Measurements from ENCODE around the gene MRPL47. TPM values are rescaled to one million over a fixed set of nuclear protein-coding genes. Genes with fewer than 3 reads are reported as not detected.
A peak's percentile ranks its signal among the peaks of the same experiment; 100 is the strongest.
"Not testable (repeated sequence)": the region's sequence is repeated elsewhere in the genome, so short reads cannot be mapped to it uniquely, and the experiment has no call there.

Gene MRPL47
- polyA plus RNA-seq (2013, experiment 1 of 2), result 85.2 TPM
- 86.5 TPM for polyA plus RNA-seq (2013, experiment 2 of 2)

GRCh38 chr3:179604321-179605078 is at the start of gene MRPL47, which contains the start of gene NDUFB5:
TSS of gene MRPL47 (minus strand) at chr3:179604638. CDS start at chr3:179604624, 14 bp downstream.
TSS of gene NDUFB5 (plus strand) at chr3:179604794. CDS start at chr3:179604816, 22 bp downstream.
- Histone ChIP-seq H3K4me3 (ENCODE audit: low read length) (peak within 1 kb of the TSS; percentile 87), H3K9ac (ENCODE audit: low read depth, low read length) (peak within 1 kb of the TSS; percentile 95), H3K27me3 (ENCODE audit: insufficient read depth, low read length) (no peaks in the 10 kb centered on the region), H3K4me1 (ENCODE audit: insufficient read depth, low read length) (peaks cover 6% of the 10 kb centered on the region; the same call in 1 of the 2 replicates), H3K36me3 (ENCODE audit: insufficient read depth, low read length) (peaks cover 43% of the 10 kb centered on the region), H3K9me3 (ENCODE audit: insufficient read depth, low read depth, low read length) (no peaks in the 10 kb centered on the region), H3K27ac (ENCODE audit: low read depth, low read length) (peak within 1 kb of the TSS; percentile 89)
- under 1% methylated on average over 45 of the region's 45 CpGs for WGBS

GRCh38 chr3:179653096-179653797 is 48.8 kb upstream of the MRPL47 start:
- Histone ChIP-seq H3K27ac (ENCODE audit: low read depth, low read length) (peak overlapping the region; percentile 89), H3K9ac (ENCODE audit: low read depth, low read length) (peak overlapping the region; percentile 91), H3K36me3 (ENCODE audit: insufficient read depth, low read length) (peaks cover 3% of the 10 kb centered on the region; the same call in 1 of the 2 replicates), H3K4me1 (ENCODE audit: insufficient read depth, low read length) (peaks cover 14% of the 10 kb centered on the region; the same call in 1 of the 2 replicates), H3K9me3 (ENCODE audit: insufficient read depth, low read depth, low read length) (no peaks in the 10 kb centered on the region), H3K27me3 (ENCODE audit: insufficient read depth, low read length) (no peaks in the 10 kb centered on the region), H3K4me3 (ENCODE audit: low read length) (peak overlapping the region; percentile 87)
- under 1% methylated on average over 77 of the region's 77 CpGs for WGBS

- H3K9me3 ChIP-seq (ENCODE audit: insufficient read depth, low read depth, low read length), result no peaks in the 10 kb centered on the region
- H3K27me3 ChIP-seq (ENCODE audit: insufficient read depth, low read length), result no peaks in the 10 kb centered on the region
- peak within 1 kb of the TSS; percentile 91 for H3K9ac ChIP-seq (ENCODE audit: low read depth, low read length)
- H3K36me3 ChIP-seq (ENCODE audit: insufficient read depth, low read length), result peaks cover 3% of the 10 kb centered on the region; the same call in 1 of the 2 replicates
- WGBS, result under 1% methylated on average over 56 of the region's 56 CpGs
- peaks cover 14% of the 10 kb centered on the region; the same call in 1 of the 2 replicates for H3K4me1 ChIP-seq (ENCODE audit: insufficient read depth, low read length)
- H3K27ac ChIP-seq (ENCODE audit: low read depth, low read length), result peak within 1 kb of the TSS; percentile 89
- H3K4me3 ChIP-seq (ENCODE audit: low read length), result peak within 1 kb of the TSS; percentile 87
These were observed 48.1 kb upstream of the MRPL47 start, which contains the start of gene USP13 for GRCh38 chr3:179652447-179653095. TSS of gene USP13 (plus strand) at chr3:179653040. CDS start at chr3:179653226, 186 bp downstream.

- peak overlapping the region; percentile 91 for H3K9ac ChIP-seq (ENCODE audit: low read depth, low read length)
- peaks cover 14% of the 10 kb centered on the region; the same call in 1 of the 2 replicates for H3K4me1 ChIP-seq (ENCODE audit: insufficient read depth, low read length)
- H3K36me3 ChIP-seq (ENCODE audit: insufficient read depth, low read length), result peaks cover 3% of the 10 kb centered on the region; the same call in 1 of the 2 replicates
- no peaks in the 10 kb centered on the region for H3K9me3 ChIP-seq (ENCODE audit: insufficient read depth, low read depth, low read length)
- peak overlapping the region; percentile 87 for H3K4me3 ChIP-seq (ENCODE audit: low read length)
- 58% methylated on average over 11 of the region's 11 CpGs for whole genome bisulfite sequencing
- H3K27me3 ChIP-seq (ENCODE audit: insufficient read depth, low read length), result no peaks in the 10 kb centered on the region
- no peak overlapping the region for H3K27ac ChIP-seq (ENCODE audit: low read depth, low read length)
These were observed 47.4 kb upstream of the MRPL47 start for GRCh38 chr3:179651687-179652446.

- Histone ChIP-seq H3K4me3 (ENCODE audit: low read length) (no peak overlapping the region), H3K4me1 (ENCODE audit: insufficient read depth, low read length) (no peaks in the 10 kb centered on the region), H3K27me3 (ENCODE audit: insufficient read depth, low read length) (no peaks in the 10 kb centered on the region), H3K27ac (ENCODE audit: low read depth, low read length) (no peak overlapping the region), H3K9me3 (ENCODE audit: insufficient read depth, low read depth, low read length) (no peaks in the 10 kb centered on the region), H3K36me3 (ENCODE audit: insufficient read depth, low read length) (no peaks in the 10 kb centered on the region), H3K9ac (ENCODE audit: low read depth, low read length) (no peak overlapping the region)
- WGBS, result 95% methylated on average over 2 of the region's 3 CpGs
These were observed 41.7 kb upstream of the MRPL47 start for GRCh38 chr3:179646177-179646576.

- not testable (repeated sequence) for H3K27me3 ChIP-seq (ENCODE audit: insufficient read depth, low read length); H3K9me3 ChIP-seq (ENCODE audit: insufficient read depth, low read depth, low read length); H3K27ac ChIP-seq (ENCODE audit: low read depth, low read length); H3K36me3 ChIP-seq (ENCODE audit: insufficient read depth, low read length); H3K4me3 ChIP-seq (ENCODE audit: low read length); H3K9ac ChIP-seq (ENCODE audit: low read depth, low read length); H3K4me1 ChIP-seq (ENCODE audit: insufficient read depth, low read length)
- 95% methylated on average over 7 of the region's 8 CpGs for WGBS
These were observed 39.4 kb upstream of the MRPL47 start for GRCh38 chr3:179643837-179644236.

GRCh38 chr3:179642871-179643270 is 38.4 kb upstream of the MRPL47 start:
- Histone ChIP-seq H3K9me3 (ENCODE audit: insufficient read depth, low read depth, low read length) (no peaks in the 10 kb centered on the region), H3K27me3 (ENCODE audit: insufficient read depth, low read length) (no peaks in the 10 kb centered on the region), H3K27ac (ENCODE audit: low read depth, low read length) (no peak overlapping the region), H3K4me3 (ENCODE audit: low read length) (no peak overlapping the region), H3K4me1 (ENCODE audit: insufficient read depth, low read length) (no peaks in the 10 kb centered on the region), H3K36me3 (ENCODE audit: insufficient read depth, low read length) (no peaks in the 10 kb centered on the region), H3K9ac (ENCODE audit: low read depth, low read length) (no peak overlapping the region)
- WGBS, result 90% methylated on average over 3 of the region's 3 CpGs

GRCh38 chr3:179640469-179640868 is 36.0 kb upstream of the MRPL47 start:
- H3K4me3 ChIP-seq (ENCODE audit: low read length), result no peak overlapping the region
- WGBS, result 100% methylated on average over 1 of the region's 1 CpG

GRCh38 chr3:179630753-179631451 is 26.5 kb upstream of the MRPL47 start:
- Histone ChIP-seq H3K9ac (ENCODE audit: low read depth, low read length) (no peak overlapping the region), H3K4me3 (ENCODE audit: low read length) (no peak overlapping the region), H3K36me3 (ENCODE audit: insufficient read depth, low read length) (no peaks in the 10 kb centered on the region), H3K27ac (ENCODE audit: low read depth, low read length) (no peak overlapping the region), H3K27me3 (ENCODE audit: insufficient read depth, low read length) (no peaks in the 10 kb centered on the region), H3K4me1 (ENCODE audit: insufficient read depth, low read length) (no peaks in the 10 kb centered on the region), H3K9me3 (ENCODE audit: insufficient read depth, low read depth, low read length) (no peaks in the 10 kb centered on the region)
- 81% methylated on average over 3 of the region's 3 CpGs for WGBS

More at GRCh38 chr3:179640469-179640868, 36.0 kb upstream of the MRPL47 start:
- no peaks in the 10 kb centered on the region for H3K9me3 ChIP-seq (ENCODE audit: insufficient read depth, low read depth, low read length)
- H3K27ac ChIP-seq (ENCODE audit: low read depth, low read length), result no peak overlapping the region
- no peaks in the 10 kb centered on the region for H3K4me1 ChIP-seq (ENCODE audit: insufficient read depth, low read length)
- no peaks in the 10 kb centered on the region for H3K36me3 ChIP-seq (ENCODE audit: insufficient read depth, low read length)
- H3K9ac ChIP-seq (ENCODE audit: low read depth, low read length), result no peak overlapping the region
- no peaks in the 10 kb centered on the region for H3K27me3 ChIP-seq (ENCODE audit: insufficient read depth, low read length)

GRCh38 chr3:179624451-179624850 is 20.0 kb upstream of the MRPL47 start:
- Histone ChIP-seq H3K4me1 (ENCODE audit: insufficient read depth, low read length) (no peaks in the 10 kb centered on the region), H3K4me3 (ENCODE audit: low read length) (no peak overlapping the region), H3K9me3 (ENCODE audit: insufficient read depth, low read depth, low read length) (no peaks in the 10 kb centered on the region), H3K9ac (ENCODE audit: low read depth, low read length) (no peak overlapping the region), H3K27ac (ENCODE audit: low read depth, low read length) (no peak overlapping the region), H3K36me3 (ENCODE audit: insufficient read depth, low read length) (peaks cover 49% of the 10 kb centered on the region), H3K27me3 (ENCODE audit: insufficient read depth, low read length) (no peaks in the 10 kb centered on the region)
- WGBS, result 100% methylated on average over 1 of the region's 3 CpGs
